Embryonic facial prominence (tissue), 1 donor: ENCODE data around the gene TRAM1L1.

ENCODE experiments used
- DNase-seq: peaks from one replicate; pipeline ENCODE4 v3.0.0-alpha.2; 2016; ENCODE audit errors: extremely low spot score

Gene TRAM1L1

GRCh38 chr4:117084866-117085701 lies at the start of gene TRAM1L1:
Gene TRAM1L1 (minus strand): TSS chr4:117085576. CDS start chr4:117085393, 183 bp downstream.
- DNase-seq, result peak; percentile 74

- peak; percentile 61 for DNase-seq
Observed at GRCh38 chr4:117134386-117134785, 49.0 kb upstream of the TRAM1L1 start.

GRCh38 chr4:117096886-117097285 lies 11.5 kb upstream of the TRAM1L1 start:
- no peak for DNase-seq

- no peak for DNase-seq
Observed at GRCh38 chr4:117096462-117096861, 11.1 kb upstream of the TRAM1L1 start.

GRCh38 chr4:117093571-117093970 lies 8.2 kb upstream of the TRAM1L1 start:
- no peak for DNase-seq

GRCh38 chr4:117077760-117078159 lies 7.6 kb downstream of the TRAM1L1 start:
- no peak for DNase-seq

- DNase-seq, result no peak
Observed at GRCh38 chr4:117068120-117068519, 17.3 kb downstream of the TRAM1L1 start.

GRCh38 chr4:117063961-117064696 lies 21.2 kb downstream of the TRAM1L1 start:
- no peak for DNase-seq

GRCh38 chr4:117042962-117043361 lies 42.4 kb downstream of the TRAM1L1 start:
- no peak for DNase-seq
